Measurements from ENCODE around the gene PLXNA4. TPM values are rescaled to one million over a fixed set of nuclear protein-coding genes. Genes with fewer than 3 reads are reported as not detected.

The PLXNA4 gene
- total RNA-seq, 2 experiments from 2014 or later = 0.18 to 0.70 TPM

- no peaks in the 10 kb centered on the region for H3K36me3 Mint-ChIP-seq (ENCODE audit: low read depth)
- ATAC-seq = no peak
- no peak overlapping the region for H3K4me3 Mint-ChIP-seq
- intact Hi-C loops (cut with micrococcal nuclease) = no loop called here
- TF ChIP-seq, protein P1, sequence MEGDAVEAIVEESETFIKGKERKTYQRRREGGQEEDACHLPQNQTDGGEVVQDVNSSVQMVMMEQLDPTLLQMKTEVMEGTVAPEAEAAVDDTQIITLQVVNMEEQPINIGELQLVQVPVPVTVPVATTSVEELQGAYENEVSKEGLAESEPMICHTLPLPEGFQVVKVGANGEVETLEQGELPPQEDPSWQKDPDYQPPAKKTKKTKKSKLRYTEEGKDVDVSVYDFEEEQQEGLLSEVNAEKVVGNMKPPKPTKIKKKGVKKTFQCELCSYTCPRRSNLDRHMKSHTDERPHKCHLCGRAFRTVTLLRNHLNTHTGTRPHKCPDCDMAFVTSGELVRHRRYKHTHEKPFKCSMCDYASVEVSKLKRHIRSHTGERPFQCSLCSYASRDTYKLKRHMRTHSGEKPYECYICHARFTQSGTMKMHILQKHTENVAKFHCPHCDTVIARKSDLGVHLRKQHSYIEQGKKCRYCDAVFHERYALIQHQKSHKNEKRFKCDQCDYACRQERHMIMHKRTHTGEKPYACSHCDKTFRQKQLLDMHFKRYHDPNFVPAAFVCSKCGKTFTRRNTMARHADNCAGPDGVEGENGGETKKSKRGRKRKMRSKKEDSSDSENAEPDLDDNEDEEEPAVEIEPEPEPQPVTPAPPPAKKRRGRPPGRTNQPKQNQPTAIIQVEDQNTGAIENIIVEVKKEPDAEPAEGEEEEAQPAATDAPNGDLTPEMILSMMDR (IDR thresholded peaks at IDR 0.05) = no peak
- ChIA-PET CTCF (interaction anchor here (1.8 kb wide), 1 partner anchor 24 kb away, joined by 4 read pairs; no protein-coding TSS in a partner anchor), POLR2A (no interaction called here)
- H3K4me1 Mint-ChIP-seq (ENCODE audit: low read depth) = no peaks in the 10 kb centered on the region
- no peaks in the 10 kb centered on the region for H3K9me3 Mint-ChIP-seq
- no peak for DNase-seq
- H3K27ac Mint-ChIP-seq = no peak overlapping the region
- H3K27me3 Mint-ChIP-seq = no peaks in the 10 kb centered on the region
Measured at GRCh38 chr7:132497098-132497497, 79.2 kb downstream of the PLXNA4 start.

DNA sequence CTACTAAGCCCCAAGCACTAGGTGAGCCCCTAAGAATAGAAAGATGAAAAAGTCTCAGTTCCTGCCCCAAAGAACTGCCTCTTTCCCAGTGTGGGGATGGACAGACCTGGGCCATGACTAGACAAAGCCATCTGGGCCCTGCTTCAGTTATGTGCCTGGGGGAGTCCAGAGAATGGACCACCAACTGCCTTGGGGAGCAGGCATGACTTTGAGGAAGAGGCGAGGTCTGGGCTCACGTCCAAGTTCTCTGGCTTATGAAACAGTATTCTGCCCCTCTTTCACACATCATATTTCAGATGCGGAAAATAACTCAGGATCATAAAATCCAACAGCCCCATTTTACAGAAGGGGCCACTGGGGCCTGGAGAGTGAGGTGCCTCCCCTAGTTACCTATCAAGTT, 80.3 kb downstream of the PLXNA4 start:
- H3K4me1 Mint-ChIP-seq (ENCODE audit: low read depth) = peaks cover 2% of the 10 kb centered on the region

DNA sequence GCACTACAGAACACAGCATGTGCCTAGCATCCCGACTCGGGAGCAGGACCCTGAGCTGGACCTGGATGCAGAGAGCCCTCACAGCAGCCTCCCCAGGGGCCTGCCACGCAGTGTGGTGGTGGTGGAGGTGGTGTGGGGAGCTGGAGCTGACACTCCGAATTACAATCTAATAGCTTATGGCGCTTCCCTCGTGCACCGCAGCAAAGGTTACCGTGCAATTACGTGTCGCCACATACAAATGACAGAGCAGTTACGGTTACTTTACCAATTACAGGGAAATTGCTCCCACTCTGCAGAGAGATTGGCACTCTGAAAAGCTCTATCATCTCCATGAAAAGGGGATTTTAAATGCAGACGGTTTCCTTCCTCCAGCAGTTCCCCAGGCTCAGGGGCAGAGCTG, 81.8 kb downstream of the PLXNA4 start:
- ATAC-seq (no peak), DNase-seq (no peak)
- Mint-ChIP-seq H3K4me1 (ENCODE audit: low read depth) (peaks cover 2% of the 10 kb centered on the region), H3K27ac (no peak overlapping the region), H3K4me3 (no peak overlapping the region), H3K9me3 (no peaks in the 10 kb centered on the region), H3K36me3 (ENCODE audit: low read depth) (no peaks in the 10 kb centered on the region), H3K27me3 (no peaks in the 10 kb centered on the region)
- intact Hi-C loops (cut with micrococcal nuclease) = no loop called here
- POLR2A ChIA-PET = no interaction called here
- TF ChIP-seq, protein P1 (IDR thresholded peaks at IDR 0.05) = no peak
- CTCF ChIA-PET = interaction anchor here (1.9 to 2.4 kb wide), 2 partner anchors 23 to 26 kb away, joined by 5 to 8 read pairs; no protein-coding TSS in a partner anchor

More for the DNA sequence above, 80.3 kb downstream of the PLXNA4 start:
- DNase-seq = no peak
- no peak for ATAC-seq
- Mint-ChIP-seq H3K27me3 (no peaks in the 10 kb centered on the region), H3K36me3 (ENCODE audit: low read depth) (no peaks in the 10 kb centered on the region), H3K4me3 (no peak overlapping the region), H3K9me3 (no peaks in the 10 kb centered on the region), H3K27ac (no peak overlapping the region)
- POLR2A ChIA-PET = no interaction called here
- CTCF ChIA-PET = interaction anchor here (2.4 kb wide), 1 partner anchor 22 kb away, joined by 8 read pairs; no protein-coding TSS in a partner anchor
- intact Hi-C loops (cut with micrococcal nuclease) = no loop called here
- TF ChIP-seq, protein P1 (IDR thresholded peaks at IDR 0.05) = no peak

DNA sequence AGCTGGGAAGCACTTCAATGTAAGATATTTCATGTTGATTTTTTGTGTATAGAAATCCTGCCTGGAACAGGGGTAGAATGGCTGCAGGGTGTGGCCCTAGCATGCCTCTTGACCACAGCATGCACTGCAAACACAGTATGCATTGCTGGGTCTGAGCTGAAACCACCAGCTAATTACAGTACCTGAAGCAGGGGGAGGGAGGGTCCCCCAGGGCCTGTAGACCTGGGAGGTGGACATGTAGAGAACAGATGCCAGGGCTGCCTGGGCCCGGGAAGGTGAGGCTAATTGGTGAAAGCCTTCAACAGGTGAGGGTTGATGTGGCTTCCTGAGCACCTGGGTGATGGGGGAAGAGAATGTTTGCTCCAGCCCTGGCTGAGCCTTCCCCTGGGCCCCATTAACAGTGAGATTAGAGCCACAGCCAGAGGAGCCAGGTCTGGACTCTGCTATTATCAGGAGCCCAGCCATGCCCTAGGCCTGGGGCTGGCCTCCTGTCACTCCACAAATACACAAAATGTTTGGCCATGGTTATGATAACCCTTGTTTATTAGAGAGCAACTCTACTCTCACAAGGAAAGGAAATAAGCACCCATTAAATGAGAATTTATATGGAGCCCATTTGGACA, 83.3 kb downstream of the PLXNA4 start:
- no peak overlapping the region for H3K4me3 Mint-ChIP-seq

GRCh38 chr7:132491391-132491945, 84.8 kb downstream of the PLXNA4 start:
- Mint-ChIP-seq H3K27me3 (no peaks in the 10 kb centered on the region), H3K4me3 (no peak overlapping the region), H3K4me1 (ENCODE audit: low read depth) (peaks cover 26% of the 10 kb centered on the region), H3K9me3 (no peaks in the 10 kb centered on the region), H3K36me3 (ENCODE audit: low read depth) (no peaks in the 10 kb centered on the region), H3K27ac (no peak overlapping the region)
- CTCF ChIA-PET = no interaction called here
- no peak for DNase-seq
- intact Hi-C loops (cut with micrococcal nuclease) = no loop called here
- TF ChIP-seq, protein P1 (IDR thresholded peaks at IDR 0.05) = no peak
- POLR2A ChIA-PET = no interaction called here
- ATAC-seq = no peak

More for the DNA sequence above, 83.3 kb downstream of the PLXNA4 start:
- ATAC-seq (no peak), DNase-seq (no peak)
- intact Hi-C loops (cut with micrococcal nuclease) = no loop called here
- Mint-ChIP-seq H3K27me3 (no peaks in the 10 kb centered on the region), H3K36me3 (ENCODE audit: low read depth) (no peaks in the 10 kb centered on the region), H3K27ac (no peak overlapping the region), H3K4me1 (ENCODE audit: low read depth) (peaks cover 13% of the 10 kb centered on the region), H3K9me3 (no peaks in the 10 kb centered on the region)
- ChIA-PET CTCF (no interaction called here), POLR2A (no interaction called here)
- TF ChIP-seq, protein P1 (IDR thresholded peaks at IDR 0.05) = no peak

Data from activated CD8-positive, alpha-beta T cell treated with anti-CD3 and anti-CD28 coated beads for 36 hours (primary cell).